Erythroblast (primary cell): Measurements from ENCODE around the gene BATF3.

Source experiments
- GATA1 ChIP-seq: IDR thresholded peaks from 2 replicates; pipeline ENCODE4 v1.6.1; 2011; ENCODE audit warnings: low read depth, mild to moderate bottlenecking, control low read depth, low read length, moderate library complexity
- POLR2A ChIP-seq: IDR thresholded peaks from 2 replicates; pipeline ENCODE4 v1.6.1; 2011; ENCODE audit warnings: mild to moderate bottlenecking, low read length

GRCh38 chr1:212684076-212684475, 15.6 kb downstream of the BATF3 start:
- TF ChIP-seq POLR2A (no peak), GATA1 (no peak)
